HG02678 (cell line): Measurements from ENCODE around the gene OR4C46.
"Not testable (repeated sequence)": the region's sequence is repeated elsewhere in the genome, so short reads cannot be mapped to it uniquely, and the experiment has no call there.

Experiments
- ATAC-seq: cut with Tn5 transposase; IDR thresholded peaks from one replicate; pipeline ENCODE4 v1.9.1; 2021; ENCODE audit warnings: mild to moderate bottlenecking, moderate library complexity; ENCODE audit not compliant: unreplicated experiment

OR4C46 gene

DNA sequence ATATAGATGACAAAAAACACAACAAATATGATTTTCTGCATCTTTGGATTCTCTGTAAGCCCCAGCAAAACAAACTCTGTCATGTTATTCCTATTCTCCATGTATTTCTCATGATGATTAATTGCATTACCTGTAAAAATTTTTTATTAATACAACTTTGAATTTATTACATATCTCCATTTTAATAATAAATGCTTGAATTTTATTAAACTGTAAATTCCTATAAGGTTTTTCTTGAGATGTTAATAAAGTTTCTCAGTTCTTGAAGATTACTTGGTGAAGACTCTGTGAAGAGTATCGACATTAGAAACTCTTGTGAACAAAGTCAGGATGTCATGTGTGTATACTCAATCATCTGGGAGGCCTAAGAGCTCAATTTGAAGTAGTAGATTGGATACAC is at the start of gene OR4C46:
TSS of gene OR4C46 (minus strand) at position 101 of the 400 bp plus-strand sequence. CDS start at position 101, 0 bp downstream.
- no peak for ATAC-seq

DNA sequence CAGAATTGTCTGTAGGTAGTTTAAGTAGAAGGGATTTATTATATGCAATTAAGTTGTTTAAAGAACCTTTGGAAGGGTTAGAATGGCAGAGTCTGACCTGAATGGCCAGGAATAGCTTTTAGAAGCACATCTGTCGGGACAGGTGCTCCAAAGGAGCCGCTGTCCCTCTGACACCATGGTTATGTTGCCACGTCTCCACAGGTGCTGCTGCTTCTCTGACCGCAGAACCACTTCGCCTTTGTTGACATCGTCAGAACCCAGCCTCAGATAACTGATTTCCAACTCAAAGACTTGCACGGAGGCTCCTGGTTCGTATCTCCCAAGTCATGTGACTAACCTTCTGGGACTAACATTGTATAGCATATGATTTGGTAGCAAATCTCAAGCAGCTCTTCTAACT is 41.8 kb upstream of the OR4C46 start:
- ATAC-seq, result not testable (repeated sequence)

- ATAC-seq, result not testable (repeated sequence)
Measured at GRCh38 chr11:54561439-54561838, 42.4 kb downstream of the OR4C46 start.

GRCh38 chr11:54558919-54559318 is 44.9 kb downstream of the OR4C46 start:
- no peak for ATAC-seq

- ATAC-seq, result no peak
Measured at GRCh38 chr11:54558407-54558806, 45.4 kb downstream of the OR4C46 start.
